WTC11 (cell line): ENCODE data around the gene CCDC87. TPM values are rescaled to one million over a fixed set of nuclear protein-coding genes. Genes with fewer than 3 reads are reported as not detected.

Experiments
- E2F4 ChIP-seq: sonication (generic); formaldehyde crosslinking; IDR thresholded peaks from 2 replicates; pipeline ENCODE4 v1.8.1; 2022; ENCODE audit warnings: low read depth, mild to moderate bottlenecking, moderate library complexity, missing genetic modification reagents, borderline replicate concordance
- ETV6 ChIP-seq: sonication (generic); formaldehyde crosslinking; IDR thresholded peaks from 2 replicates; pipeline ENCODE4 v1.8.1; 2022; ENCODE audit warnings: mild to moderate bottlenecking, missing genetic modification reagents
- JAZF1 ChIP-seq: fragments of 250-450 bp; sonication (Bioruptor Pico); IDR thresholded peaks from 2 replicates; pipeline ENCODE4 v1.9.0; 2021; ENCODE audit warnings: moderate library complexity, mild to moderate bottlenecking, inconsistent platforms
- NFATC4 ChIP-seq: fragments of 250-450 bp; sonication (Bioruptor Pico); IDR thresholded peaks from 2 replicates; pipeline ENCODE4 v1.9.0; 2021; ENCODE audit warnings: mild to moderate bottlenecking
- NFE2L1 ChIP-seq: sonication (generic); formaldehyde crosslinking; IDR thresholded peaks from 2 replicates; pipeline ENCODE4 v1.8.1; 2023; ENCODE audit warnings: missing genetic modification reagents
- NFYB ChIP-seq: sonication (generic); formaldehyde crosslinking; conservative IDR thresholded peaks from 2 replicates; pipeline ENCODE4 v1.8.0; 2022; ENCODE audit warnings: low read depth, missing genetic modification reagents
- NR1H2 ChIP-seq: sonication (generic); formaldehyde crosslinking; IDR thresholded peaks from 2 replicates; pipeline ENCODE4 v1.9.0; 2021; ENCODE audit warnings: mild to moderate bottlenecking, moderate library complexity, missing genetic modification reagents
- NR3C1 ChIP-seq: sonication (generic); formaldehyde crosslinking; conservative IDR thresholded peaks from 2 replicates; pipeline ENCODE4 v1.8.1; 2023; ENCODE audit warnings: low read depth, mild to moderate bottlenecking, missing genetic modification reagents
- OVOL2 ChIP-seq: fragments of 250-450 bp; sonication (Bioruptor Pico); IDR thresholded peaks from 2 replicates; pipeline ENCODE4 v1.9.0; 2021; ENCODE audit warnings: mild to moderate bottlenecking, borderline replicate concordance
- PRDM15 ChIP-seq: sonication (generic); formaldehyde crosslinking; IDR thresholded peaks from 2 replicates; pipeline ENCODE4 v1.8.0; 2022; ENCODE audit warnings: missing genetic modification reagents
- RORB ChIP-seq: fragments of 250-450 bp; sonication (Bioruptor Pico); IDR thresholded peaks from 2 replicates; pipeline ENCODE4 v1.9.0; 2021; ENCODE audit warnings: mild to moderate bottlenecking
- SMAD3 ChIP-seq: sonication (generic); formaldehyde crosslinking; IDR thresholded peaks from 2 replicates; pipeline ENCODE4 v1.8.0; 2022; ENCODE audit warnings: missing genetic modification reagents, mild to moderate bottlenecking, borderline replicate concordance
- SMAD4 ChIP-seq: sonication (generic); formaldehyde crosslinking; IDR thresholded peaks from 2 replicates; pipeline ENCODE4 v1.8.0; 2022; ENCODE audit warnings: mild to moderate bottlenecking, missing genetic modification reagents
- SOX15 ChIP-seq: fragments of 250-450 bp; sonication (Bioruptor Pico); IDR thresholded peaks from 2 replicates; pipeline ENCODE4 v1.9.0; 2021; ENCODE audit warnings: mild to moderate bottlenecking
- SP1 ChIP-seq: sonication (generic); formaldehyde crosslinking; conservative IDR thresholded peaks from 2 replicates; pipeline ENCODE4 v1.8.1; 2022; ENCODE audit warnings: missing genetic modification reagents
- TCF7 ChIP-seq: sonication (generic); formaldehyde crosslinking; IDR thresholded peaks from 2 replicates; pipeline ENCODE4 v1.8.0; 2022; ENCODE audit warnings: mild to moderate bottlenecking, low read depth, missing genetic modification reagents, moderate library complexity
- TEAD4 ChIP-seq: sonication (generic); formaldehyde crosslinking; IDR thresholded peaks from 2 replicates; pipeline ENCODE4 v1.8.0; 2022; ENCODE audit warnings: mild to moderate bottlenecking, missing genetic modification reagents
- USF2 ChIP-seq: sonication (generic); formaldehyde crosslinking; IDR thresholded peaks from 2 replicates; pipeline ENCODE4 v1.8.1; 2023; ENCODE audit warnings: mild to moderate bottlenecking, missing genetic modification reagents, moderate library complexity
- ZMAT4 ChIP-seq: fragments of 250-450 bp; sonication (Bioruptor Pico); IDR thresholded peaks from 2 replicates; pipeline ENCODE4 v1.9.0; 2021; ENCODE audit warnings: mild to moderate bottlenecking
- ZNF138 ChIP-seq: sonication (generic); formaldehyde crosslinking; conservative IDR thresholded peaks from 2 replicates; pipeline ENCODE4 v1.8.1; 2022; ENCODE audit warnings: mild to moderate bottlenecking, moderate library complexity, missing genetic modification reagents
- ZNF263 ChIP-seq: sonication (generic); formaldehyde crosslinking; IDR thresholded peaks from 2 replicates; pipeline ENCODE4 v1.8.1; 2022; ENCODE audit warnings: low read depth, mild to moderate bottlenecking, moderate library complexity, missing genetic modification reagents
- total RNA-seq: library from RNA; stranded (reverse); gene quantifications from 3 replicates; pipeline ENCODE4 v1.2.3, GENCODE V29; 2021
- TF ChIP-seq, protein P1 (sequence below): sonication (generic); formaldehyde crosslinking; IDR thresholded peaks from 2 replicates; pipeline ENCODE4 v1.8.1; 2023; ENCODE audit warnings: mild to moderate bottlenecking, missing genetic modification reagents
- TF ChIP-seq, protein P2 (sequence below): sonication (generic); formaldehyde crosslinking; IDR thresholded peaks from 2 replicates; pipeline ENCODE4 v1.8.0; 2023; ENCODE audit warnings: mild to moderate bottlenecking, missing genetic modification reagents
- TF ChIP-seq, protein P3 (sequence below): sonication (generic); formaldehyde crosslinking; IDR thresholded peaks from 2 replicates; pipeline ENCODE4 v1.8.1; 2022; ENCODE audit warnings: low read depth, missing genetic modification reagents, borderline replicate concordance
- TF ChIP-seq, protein P4 (sequence below): sonication (generic); formaldehyde crosslinking; IDR thresholded peaks from 2 replicates; pipeline ENCODE4 v1.8.0; 2023; ENCODE audit warnings: missing genetic modification reagents

Gene CCDC87
- total RNA-seq, 1 experiment from 2014 or later, result 0.85 TPM

DNA sequence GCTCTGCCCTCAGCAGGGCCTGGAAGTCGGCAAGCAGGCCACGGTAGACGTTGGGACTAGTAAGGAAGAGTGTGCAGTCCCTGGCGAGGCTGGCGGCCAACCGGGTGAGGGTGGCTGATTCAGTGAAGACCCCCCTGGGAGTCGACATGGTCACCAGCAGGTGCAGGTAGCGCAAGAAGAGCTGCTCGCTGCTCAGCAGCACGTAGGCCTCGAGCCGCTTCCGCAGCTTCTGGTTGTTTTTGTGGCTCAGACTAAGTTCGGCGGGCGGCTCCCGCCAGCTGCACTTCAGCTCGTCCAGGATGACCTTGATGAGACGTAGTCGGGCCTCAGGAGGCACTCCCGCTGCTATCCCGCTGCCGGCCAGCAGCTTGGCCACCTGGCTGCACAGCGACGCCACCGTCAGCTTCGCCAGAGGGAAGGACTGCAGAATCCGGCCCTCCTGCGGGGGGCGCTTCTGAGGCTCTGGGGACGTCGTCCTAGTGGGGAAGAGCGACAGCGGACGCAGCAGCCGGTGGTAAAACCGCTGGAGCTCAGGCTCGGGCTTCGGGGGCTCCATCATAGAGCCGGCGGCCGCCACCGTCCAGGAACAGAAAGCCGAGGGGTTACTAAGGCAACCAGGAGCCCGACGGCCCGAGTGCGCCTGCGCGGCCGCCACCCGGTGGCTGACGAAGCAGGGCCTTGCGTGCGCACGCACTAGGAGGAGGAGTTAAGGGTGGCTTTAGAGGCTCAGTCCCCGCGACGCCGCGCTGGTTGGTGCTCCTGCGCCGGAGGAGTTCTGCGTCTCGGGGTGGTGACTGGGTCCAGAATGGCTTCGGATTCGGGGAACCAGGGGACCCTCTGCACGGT lies at the start of gene CCDC87, which contains the start of gene CCS (continued):
- TF ChIP-seq E2F4 (CRISPR knock-in tag), result 0 out of 2 replicates have a peak, but pooled peaks have one; percentile 49
- no peak for TF ChIP-seq ZMAT4 (CRISPR knock-in tag)
- peak; percentile 79 for TF ChIP-seq ZNF263 (CRISPR knock-in tag)
- TF ChIP-seq, protein P1, sequence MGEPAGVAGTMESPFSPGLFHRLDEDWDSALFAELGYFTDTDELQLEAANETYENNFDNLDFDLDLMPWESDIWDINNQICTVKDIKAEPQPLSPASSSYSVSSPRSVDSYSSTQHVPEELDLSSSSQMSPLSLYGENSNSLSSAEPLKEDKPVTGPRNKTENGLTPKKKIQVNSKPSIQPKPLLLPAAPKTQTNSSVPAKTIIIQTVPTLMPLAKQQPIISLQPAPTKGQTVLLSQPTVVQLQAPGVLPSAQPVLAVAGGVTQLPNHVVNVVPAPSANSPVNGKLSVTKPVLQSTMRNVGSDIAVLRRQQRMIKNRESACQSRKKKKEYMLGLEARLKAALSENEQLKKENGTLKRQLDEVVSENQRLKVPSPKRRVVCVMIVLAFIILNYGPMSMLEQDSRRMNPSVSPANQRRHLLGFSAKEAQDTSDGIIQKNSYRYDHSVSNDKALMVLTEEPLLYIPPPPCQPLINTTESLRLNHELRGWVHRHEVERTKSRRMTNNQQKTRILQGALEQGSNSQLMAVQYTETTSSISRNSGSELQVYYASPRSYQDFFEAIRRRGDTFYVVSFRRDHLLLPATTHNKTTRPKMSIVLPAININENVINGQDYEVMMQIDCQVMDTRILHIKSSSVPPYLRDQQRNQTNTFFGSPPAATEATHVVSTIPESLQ (CRISPR knock-in tag), result no peak
- no peak for TF ChIP-seq SOX15
- TF ChIP-seq NFE2L1 (CRISPR knock-in tag), result peak; percentile 67; the same call in 1 of the 2 replicates
- no peak for TF ChIP-seq TCF7
- 0 out of 2 replicates have a peak, but pooled peaks have one; percentile 27 for TF ChIP-seq SMAD3
- no peak for TF ChIP-seq NFYB (CRISPR knock-in tag)
- TF ChIP-seq, protein P2, sequence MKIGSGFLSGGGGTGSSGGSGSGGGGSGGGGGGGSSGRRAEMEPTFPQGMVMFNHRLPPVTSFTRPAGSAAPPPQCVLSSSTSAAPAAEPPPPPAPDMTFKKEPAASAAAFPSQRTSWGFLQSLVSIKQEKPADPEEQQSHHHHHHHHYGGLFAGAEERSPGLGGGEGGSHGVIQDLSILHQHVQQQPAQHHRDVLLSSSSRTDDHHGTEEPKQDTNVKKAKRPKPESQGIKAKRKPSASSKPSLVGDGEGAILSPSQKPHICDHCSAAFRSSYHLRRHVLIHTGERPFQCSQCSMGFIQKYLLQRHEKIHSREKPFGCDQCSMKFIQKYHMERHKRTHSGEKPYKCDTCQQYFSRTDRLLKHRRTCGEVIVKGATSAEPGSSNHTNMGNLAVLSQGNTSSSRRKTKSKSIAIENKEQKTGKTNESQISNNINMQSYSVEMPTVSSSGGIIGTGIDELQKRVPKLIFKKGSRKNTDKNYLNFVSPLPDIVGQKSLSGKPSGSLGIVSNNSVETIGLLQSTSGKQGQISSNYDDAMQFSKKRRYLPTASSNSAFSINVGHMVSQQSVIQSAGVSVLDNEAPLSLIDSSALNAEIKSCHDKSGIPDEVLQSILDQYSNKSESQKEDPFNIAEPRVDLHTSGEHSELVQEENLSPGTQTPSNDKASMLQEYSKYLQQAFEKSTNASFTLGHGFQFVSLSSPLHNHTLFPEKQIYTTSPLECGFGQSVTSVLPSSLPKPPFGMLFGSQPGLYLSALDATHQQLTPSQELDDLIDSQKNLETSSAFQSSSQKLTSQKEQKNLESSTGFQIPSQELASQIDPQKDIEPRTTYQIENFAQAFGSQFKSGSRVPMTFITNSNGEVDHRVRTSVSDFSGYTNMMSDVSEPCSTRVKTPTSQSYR (CRISPR knock-in tag), result no peak; the same call in 1 of the 2 replicates
- peak; percentile 88 for TF ChIP-seq ETV6
- TF ChIP-seq USF2 (CRISPR knock-in tag), result 0 out of 2 replicates have a peak, but pooled peaks have one; percentile 32
- peak; percentile 58 for TF ChIP-seq SP1 (CRISPR knock-in tag)
- TF ChIP-seq SMAD4 (CRISPR knock-in tag), result peak; percentile 79; the same call in 1 of the 2 replicates
- TF ChIP-seq NFATC4 (CRISPR knock-in tag), result no peak
- no peak; the same call in 1 of the 2 replicates for TF ChIP-seq ZNF138
- TF ChIP-seq NR3C1 (CRISPR knock-in tag), result no peak
- TF ChIP-seq, protein P3, sequence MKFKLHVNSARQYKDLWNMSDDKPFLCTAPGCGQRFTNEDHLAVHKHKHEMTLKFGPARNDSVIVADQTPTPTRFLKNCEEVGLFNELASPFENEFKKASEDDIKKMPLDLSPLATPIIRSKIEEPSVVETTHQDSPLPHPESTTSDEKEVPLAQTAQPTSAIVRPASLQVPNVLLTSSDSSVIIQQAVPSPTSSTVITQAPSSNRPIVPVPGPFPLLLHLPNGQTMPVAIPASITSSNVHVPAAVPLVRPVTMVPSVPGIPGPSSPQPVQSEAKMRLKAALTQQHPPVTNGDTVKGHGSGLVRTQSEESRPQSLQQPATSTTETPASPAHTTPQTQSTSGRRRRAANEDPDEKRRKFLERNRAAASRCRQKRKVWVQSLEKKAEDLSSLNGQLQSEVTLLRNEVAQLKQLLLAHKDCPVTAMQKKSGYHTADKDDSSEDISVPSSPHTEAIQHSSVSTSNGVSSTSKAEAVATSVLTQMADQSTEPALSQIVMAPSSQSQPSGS, result no peak
- TF ChIP-seq RORB, result no peak
- no peak for TF ChIP-seq OVOL2 (CRISPR knock-in tag)
- no peak for TF ChIP-seq JAZF1 (CRISPR knock-in tag)
- TF ChIP-seq, protein P4, sequence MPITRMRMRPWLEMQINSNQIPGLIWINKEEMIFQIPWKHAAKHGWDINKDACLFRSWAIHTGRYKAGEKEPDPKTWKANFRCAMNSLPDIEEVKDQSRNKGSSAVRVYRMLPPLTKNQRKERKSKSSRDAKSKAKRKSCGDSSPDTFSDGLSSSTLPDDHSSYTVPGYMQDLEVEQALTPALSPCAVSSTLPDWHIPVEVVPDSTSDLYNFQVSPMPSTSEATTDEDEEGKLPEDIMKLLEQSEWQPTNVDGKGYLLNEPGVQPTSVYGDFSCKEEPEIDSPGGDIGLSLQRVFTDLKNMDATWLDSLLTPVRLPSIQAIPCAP, result peak; percentile 72; the same call in 1 of the 2 replicates
- TF ChIP-seq TEAD4, result 0 out of 2 replicates have a peak, but pooled peaks have one; percentile 29
- TF ChIP-seq NR1H2 (CRISPR knock-in tag), result no peak
- no peak for TF ChIP-seq PRDM15 (CRISPR knock-in tag)
